Measurements from ENCODE around the gene SSTR3. TPM values are rescaled to one million over a fixed set of nuclear protein-coding genes. Genes with fewer than 3 reads are reported as not detected.
A peak's percentile ranks its signal among the peaks of the same experiment; 100 is the strongest.

Gene SSTR3
- total RNA-seq, 1 donor from 2014 or later: not detected

DNA sequence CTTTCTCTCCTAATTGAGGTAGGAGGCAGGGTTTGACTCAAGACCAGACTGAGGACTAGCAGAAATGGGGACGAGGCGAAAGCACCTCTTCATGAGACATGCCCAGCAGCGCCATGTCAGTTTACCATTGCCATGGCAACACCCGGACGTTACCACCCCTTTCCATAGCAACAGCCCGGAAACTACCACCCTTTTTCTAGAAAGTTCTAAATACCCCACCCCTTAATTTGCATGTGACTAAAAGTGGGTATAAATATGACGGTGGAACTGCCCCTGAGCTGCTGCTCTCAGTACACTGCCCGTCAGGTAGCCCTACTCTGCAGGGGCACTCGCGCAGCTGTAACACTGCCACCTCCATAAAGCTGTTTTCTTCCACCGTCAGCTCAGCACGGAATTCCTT is 37.7 kb upstream of the SSTR3 start:
- no peaks in the 10 kb centered on the region for H4K20me1 ChIP-seq (ENCODE audit: insufficient read depth, low read length)
- no peaks in the 10 kb centered on the region for H3K9me3 Mint-ChIP-seq (ENCODE audit: unreplicated experiment)
- H2AFZ ChIP-seq (ENCODE audit: low read depth, low read length): no peak overlapping the region
- H3K4me3 Mint-ChIP-seq (ENCODE audit: unreplicated experiment): no peak overlapping the region
- no peak overlapping the region for H3K4me3 ChIP-seq (ENCODE audit: insufficient read depth, low read depth, low read length)
- no peak overlapping the region for H3K4me2 ChIP-seq (ENCODE audit: low read length)
- no peaks in the 10 kb centered on the region for H3K36me3 ChIP-seq (ENCODE audit: insufficient read depth, low read length)
- no peak overlapping the region for H3K27ac ChIP-seq (ENCODE audit: low read depth, low read length)
- no peaks in the 10 kb centered on the region for H3K36me3 Mint-ChIP-seq (ENCODE audit: low read depth, unreplicated experiment)
- H3K4me1 ChIP-seq (ENCODE audit: insufficient read depth, low read length): peaks cover 21% of the 10 kb centered on the region
- FAIRE-seq: no peak
- H3K27ac Mint-ChIP-seq (ENCODE audit: unreplicated experiment): no peak overlapping the region
- H3K79me2 ChIP-seq (ENCODE audit: insufficient read depth, low read length): no peaks in the 10 kb centered on the region
- H3K27me3 Mint-ChIP-seq (ENCODE audit: low read depth, unreplicated experiment): peaks cover 10% of the 10 kb centered on the region
- TF ChIP-seq EZH2 (IDR thresholded peaks at IDR 0.05; ENCODE audit: insufficient read depth, low read length): no peak
- TF ChIP-seq, protein P1, sequence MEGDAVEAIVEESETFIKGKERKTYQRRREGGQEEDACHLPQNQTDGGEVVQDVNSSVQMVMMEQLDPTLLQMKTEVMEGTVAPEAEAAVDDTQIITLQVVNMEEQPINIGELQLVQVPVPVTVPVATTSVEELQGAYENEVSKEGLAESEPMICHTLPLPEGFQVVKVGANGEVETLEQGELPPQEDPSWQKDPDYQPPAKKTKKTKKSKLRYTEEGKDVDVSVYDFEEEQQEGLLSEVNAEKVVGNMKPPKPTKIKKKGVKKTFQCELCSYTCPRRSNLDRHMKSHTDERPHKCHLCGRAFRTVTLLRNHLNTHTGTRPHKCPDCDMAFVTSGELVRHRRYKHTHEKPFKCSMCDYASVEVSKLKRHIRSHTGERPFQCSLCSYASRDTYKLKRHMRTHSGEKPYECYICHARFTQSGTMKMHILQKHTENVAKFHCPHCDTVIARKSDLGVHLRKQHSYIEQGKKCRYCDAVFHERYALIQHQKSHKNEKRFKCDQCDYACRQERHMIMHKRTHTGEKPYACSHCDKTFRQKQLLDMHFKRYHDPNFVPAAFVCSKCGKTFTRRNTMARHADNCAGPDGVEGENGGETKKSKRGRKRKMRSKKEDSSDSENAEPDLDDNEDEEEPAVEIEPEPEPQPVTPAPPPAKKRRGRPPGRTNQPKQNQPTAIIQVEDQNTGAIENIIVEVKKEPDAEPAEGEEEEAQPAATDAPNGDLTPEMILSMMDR (IDR thresholded peaks at IDR 0.05; ENCODE audit: insufficient read depth, low read depth, low read length): no peak
- H3K9me3 ChIP-seq (ENCODE audit: insufficient read depth, low read depth, low read length): no peaks in the 10 kb centered on the region
- no peak overlapping the region for H3K9ac ChIP-seq (ENCODE audit: low read length)
- H3K27me3 ChIP-seq (ENCODE audit: insufficient read depth, low read length): no peaks in the 10 kb centered on the region
- DNase-seq (ENCODE audit: low read depth): no peak
- H3K4me1 Mint-ChIP-seq (ENCODE audit: low read depth, unreplicated experiment): peaks cover 6% of the 10 kb centered on the region

DNA sequence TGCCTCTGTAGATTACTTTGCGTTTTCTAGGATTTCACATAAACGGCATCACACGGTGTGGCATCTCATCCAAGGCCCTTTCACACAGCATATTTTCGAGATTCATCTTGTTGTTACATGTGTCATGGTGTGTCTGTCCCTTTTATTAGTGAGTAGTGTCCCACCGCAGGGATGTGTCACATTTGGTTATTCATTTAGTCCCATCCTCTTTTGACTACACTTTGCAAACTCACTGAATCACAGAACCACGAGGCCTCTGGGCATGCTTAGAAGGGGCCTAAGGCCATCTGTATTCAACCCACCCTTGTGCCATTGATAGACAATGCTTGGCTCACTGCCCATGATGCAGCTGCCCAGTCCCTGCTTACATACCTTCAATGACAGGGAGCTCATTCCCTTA is 36.0 kb upstream of the SSTR3 start:
- H3K4me1 ChIP-seq (ENCODE audit: insufficient read depth, low read length): peaks cover 16% of the 10 kb centered on the region

DNA sequence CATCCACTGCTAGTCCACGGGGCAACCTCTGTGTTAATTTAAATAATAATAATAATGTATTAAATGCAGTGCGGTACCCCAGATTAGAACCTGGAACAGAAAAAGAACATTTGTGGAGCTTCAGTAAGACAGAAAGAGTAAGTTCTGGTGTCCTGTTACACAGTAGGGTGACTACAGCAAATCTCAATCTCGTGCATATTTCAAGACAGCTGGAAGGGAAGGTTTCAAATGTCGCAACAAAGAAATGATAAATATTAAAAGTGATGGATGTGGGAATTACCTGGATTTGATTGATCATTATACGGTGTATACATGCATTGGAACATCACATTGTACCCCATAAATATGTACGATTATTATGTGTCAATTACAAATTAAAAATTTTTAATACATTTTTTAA is 33.5 kb upstream of the SSTR3 start:
- no peak overlapping the region for H3K4me2 ChIP-seq (ENCODE audit: low read length)
- no peak overlapping the region for H2AFZ ChIP-seq (ENCODE audit: low read depth, low read length)
- no peak overlapping the region for H3K4me3 ChIP-seq (ENCODE audit: insufficient read depth, low read depth, low read length)
- no peak for DNase-seq (ENCODE audit: low read depth)
- H3K9me3 ChIP-seq (ENCODE audit: insufficient read depth, low read depth, low read length): no peaks in the 10 kb centered on the region
- H3K4me1 ChIP-seq (ENCODE audit: insufficient read depth, low read length): peaks cover 26% of the 10 kb centered on the region
- TF ChIP-seq, protein P1 (IDR thresholded peaks at IDR 0.05; ENCODE audit: insufficient read depth, low read depth, low read length): no peak
- TF ChIP-seq EZH2 (IDR thresholded peaks at IDR 0.05; ENCODE audit: insufficient read depth, low read length): no peak
- H3K9me3 Mint-ChIP-seq (ENCODE audit: unreplicated experiment): no peaks in the 10 kb centered on the region
- no peaks in the 10 kb centered on the region for H3K36me3 ChIP-seq (ENCODE audit: insufficient read depth, low read length)
- no peak for FAIRE-seq
- H3K36me3 Mint-ChIP-seq (ENCODE audit: low read depth, unreplicated experiment): no peaks in the 10 kb centered on the region
- H3K4me3 Mint-ChIP-seq (ENCODE audit: unreplicated experiment): no peak overlapping the region
- H3K27ac ChIP-seq (ENCODE audit: low read depth, low read length): no peak overlapping the region
- no peaks in the 10 kb centered on the region for H4K20me1 ChIP-seq (ENCODE audit: insufficient read depth, low read length)
- H3K27me3 Mint-ChIP-seq (ENCODE audit: low read depth, unreplicated experiment): peaks cover 13% of the 10 kb centered on the region
- no peaks in the 10 kb centered on the region for H3K79me2 ChIP-seq (ENCODE audit: insufficient read depth, low read length)
- H3K27ac Mint-ChIP-seq (ENCODE audit: unreplicated experiment): no peak overlapping the region
- H3K9ac ChIP-seq (ENCODE audit: low read length): no peak overlapping the region
- H3K4me1 Mint-ChIP-seq (ENCODE audit: low read depth, unreplicated experiment): peaks cover 7% of the 10 kb centered on the region
- no peaks in the 10 kb centered on the region for H3K27me3 ChIP-seq (ENCODE audit: insufficient read depth, low read length)

More for the DNA sequence above, 36.0 kb upstream of the SSTR3 start:
- Mint-ChIP-seq H3K9me3 (ENCODE audit: unreplicated experiment) (no peaks in the 10 kb centered on the region), H3K4me3 (ENCODE audit: unreplicated experiment) (no peak overlapping the region), H3K4me1 (ENCODE audit: low read depth, unreplicated experiment) (no peaks in the 10 kb centered on the region), H3K27ac (ENCODE audit: unreplicated experiment) (no peak overlapping the region), H3K27me3 (ENCODE audit: low read depth, unreplicated experiment) (peaks cover 13% of the 10 kb centered on the region), H3K36me3 (ENCODE audit: low read depth, unreplicated experiment) (no peaks in the 10 kb centered on the region)
- H4K20me1 ChIP-seq (ENCODE audit: insufficient read depth, low read length): no peaks in the 10 kb centered on the region
- no peak overlapping the region for H2AFZ ChIP-seq (ENCODE audit: low read depth, low read length)
- no peaks in the 10 kb centered on the region for H3K79me2 ChIP-seq (ENCODE audit: insufficient read depth, low read length)
- H3K27ac ChIP-seq (ENCODE audit: low read depth, low read length): no peak overlapping the region
- FAIRE-seq (peak; percentile 20), DNase-seq (ENCODE audit: low read depth) (no peak)
- no peak for TF ChIP-seq EZH2 (IDR thresholded peaks at IDR 0.05; ENCODE audit: insufficient read depth, low read length)
- TF ChIP-seq, protein P1 (IDR thresholded peaks at IDR 0.05; ENCODE audit: insufficient read depth, low read depth, low read length): no peak
- no peaks in the 10 kb centered on the region for H3K36me3 ChIP-seq (ENCODE audit: insufficient read depth, low read length)
- no peak overlapping the region for H3K4me3 ChIP-seq (ENCODE audit: insufficient read depth, low read depth, low read length)
- H3K27me3 ChIP-seq (ENCODE audit: insufficient read depth, low read length): no peaks in the 10 kb centered on the region
- no peaks in the 10 kb centered on the region for H3K9me3 ChIP-seq (ENCODE audit: insufficient read depth, low read depth, low read length)
- H3K4me2 ChIP-seq (ENCODE audit: low read length): no peak overlapping the region
- H3K9ac ChIP-seq (ENCODE audit: low read length): no peak overlapping the region
